ENCODE data around the gene AURKA. TPM values are rescaled to one million over a fixed set of nuclear protein-coding genes. Genes with fewer than 3 reads are reported as not detected.
A peak's percentile ranks its signal among the peaks of the same experiment; 100 is the strongest.

AURKA gene
- polyA plus RNA-seq (2012; ENCODE audit: low read depth, missing spikeins), result 30.3 TPM

DNA sequence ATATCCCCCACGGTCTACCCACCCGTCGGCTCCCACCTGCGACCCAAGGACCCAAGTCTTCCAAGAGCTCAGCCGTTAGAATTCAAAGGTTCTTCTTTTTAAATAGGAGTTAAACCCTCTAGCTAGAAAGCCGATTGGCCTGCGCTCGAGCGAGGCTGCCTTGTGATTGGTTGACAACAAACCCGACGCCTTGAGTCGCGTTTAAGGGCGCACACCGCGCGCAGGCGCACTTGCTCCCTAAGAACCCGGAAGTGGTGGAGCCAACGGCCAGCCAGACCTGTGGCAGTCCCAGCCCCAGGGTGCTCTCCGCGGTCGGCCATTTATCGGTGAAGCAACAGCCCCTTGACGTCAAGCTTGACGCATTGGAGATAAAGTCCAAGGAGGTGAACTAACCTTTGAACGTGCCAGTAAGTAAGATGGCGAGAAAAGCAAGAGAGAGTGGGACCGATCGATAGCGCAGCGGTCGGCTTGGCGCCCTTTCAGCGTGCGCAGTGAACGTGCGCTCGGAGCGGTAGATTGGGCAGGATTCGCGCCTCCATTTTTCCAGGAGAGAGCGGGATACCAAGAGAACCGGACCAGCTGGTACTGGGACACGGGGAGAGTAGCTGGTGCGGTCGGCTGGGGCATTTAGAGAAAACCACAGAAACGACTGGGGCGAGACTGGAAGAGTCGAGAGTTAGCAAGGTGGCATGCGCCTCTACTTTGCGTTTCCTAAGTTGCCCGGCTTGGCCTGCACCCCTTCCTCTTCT, at the start of gene AURKA, which contains the start of gene CSTF1:
Gene AURKA, minus strand, starts transcription at position 84 of the 749 bp plus-strand sequence. CDS start 4,018 bp downstream, outside the sequence.
Gene CSTF1, plus strand, starts transcription at position 514 of the 749 bp plus-strand sequence. CDS start 2,908 bp downstream, outside the sequence.
- DNase-seq (ENCODE audit: insufficient read length, low spot score), result peak; percentile 97
- TF ChIP-seq POU2F2 (IDR thresholded peaks at IDR 0.05; ENCODE audit: low read depth, low read length) (peak; percentile 78), POLR2A (IDR thresholded peaks at IDR 0.05; ENCODE audit: low read depth, low read length) (peak; percentile 22; the same call in 1 of the 2 replicates), PAX5 (IDR thresholded peaks at IDR 0.05; ENCODE audit: insufficient read depth, low read length, severe bottlenecking) (no peak), TAF1 (IDR thresholded peaks at IDR 0.05; ENCODE audit: low read depth, low read length) (peak; percentile 32; the same call in 1 of the 2 replicates), POLR2AphosphoS5 (IDR thresholded peaks at IDR 0.05; ENCODE audit: low read depth, low read length) (no peak; the same call in 1 of the 2 replicates), SPI1 (IDR thresholded peaks at IDR 0.05; ENCODE audit: low read depth, low read length) (0 out of 2 replicates have a peak, but pooled peaks have one; percentile 23)
- peak; percentile 95 for FAIRE-seq

DNA sequence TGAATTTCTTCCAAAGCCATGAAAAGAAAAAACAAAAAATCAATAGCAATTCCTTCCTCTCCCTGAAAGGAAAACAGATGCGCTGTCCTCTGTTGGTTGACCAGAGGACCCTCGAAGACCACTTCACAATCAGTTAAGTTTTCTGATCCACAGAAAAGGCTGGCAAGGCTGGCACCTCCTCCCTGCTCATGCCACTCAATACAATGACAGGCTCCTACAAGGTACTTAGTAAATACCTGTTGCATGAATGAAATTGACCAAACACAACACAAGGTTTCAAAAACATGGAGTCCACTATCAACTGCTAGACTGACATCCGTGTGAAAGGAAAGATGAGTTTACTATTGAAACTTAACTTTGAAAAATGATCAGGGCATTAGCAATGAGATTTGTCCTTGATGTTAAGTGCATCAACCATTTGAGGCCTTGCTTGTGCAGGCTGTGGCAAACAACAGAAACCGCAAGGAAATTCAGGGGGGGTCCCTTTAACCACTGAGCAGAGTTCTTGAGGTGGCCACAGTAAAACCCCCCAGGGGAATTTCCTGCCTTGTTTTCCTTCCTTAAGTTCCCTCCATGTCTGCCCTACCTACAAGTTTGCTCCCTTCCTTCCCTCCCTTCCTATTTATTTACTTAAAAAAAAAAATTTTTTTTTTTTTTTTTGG, 48.5 kb upstream of the AURKA start:
- DNase-seq (ENCODE audit: insufficient read length, low spot score) (no peak), FAIRE-seq (peak; percentile 13)
- TF ChIP-seq POLR2A (IDR thresholded peaks at IDR 0.05; ENCODE audit: low read depth, low read length) (no peak), SPI1 (IDR thresholded peaks at IDR 0.05; ENCODE audit: low read depth, low read length) (no peak), POLR2AphosphoS5 (IDR thresholded peaks at IDR 0.05; ENCODE audit: low read depth, low read length) (no peak), POU2F2 (IDR thresholded peaks at IDR 0.05; ENCODE audit: low read depth, low read length) (no peak), PAX5 (IDR thresholded peaks at IDR 0.05; ENCODE audit: insufficient read depth, low read length, severe bottlenecking) (no peak), TAF1 (IDR thresholded peaks at IDR 0.05; ENCODE audit: low read depth, low read length) (no peak)

- TF ChIP-seq POLR2AphosphoS5 (IDR thresholded peaks at IDR 0.05; ENCODE audit: low read depth, low read length) (no peak), SPI1 (IDR thresholded peaks at IDR 0.05; ENCODE audit: low read depth, low read length) (no peak), POLR2A (IDR thresholded peaks at IDR 0.05; ENCODE audit: low read depth, low read length) (no peak), POU2F2 (IDR thresholded peaks at IDR 0.05; ENCODE audit: low read depth, low read length) (no peak), PAX5 (IDR thresholded peaks at IDR 0.05; ENCODE audit: insufficient read depth, low read length, severe bottlenecking) (no peak), TAF1 (IDR thresholded peaks at IDR 0.05; ENCODE audit: low read depth, low read length) (no peak)
- DNase-seq (ENCODE audit: insufficient read length, low spot score) (no peak), FAIRE-seq (peak; percentile 59)
These were observed 47.8 kb upstream of the AURKA start for GRCh38 chr20:56439771-56440291.

GRCh38 chr20:56438284-56438683, 46.3 kb upstream of the AURKA start:
- FAIRE-seq, result no peak
- no peak for TF ChIP-seq POLR2AphosphoS5 (IDR thresholded peaks at IDR 0.05; ENCODE audit: low read depth, low read length)
- no peak for TF ChIP-seq PAX5 (IDR thresholded peaks at IDR 0.05; ENCODE audit: insufficient read depth, low read length, severe bottlenecking)
- no peak for TF ChIP-seq SPI1 (IDR thresholded peaks at IDR 0.05; ENCODE audit: low read depth, low read length)
- no peak for TF ChIP-seq TAF1 (IDR thresholded peaks at IDR 0.05; ENCODE audit: low read depth, low read length)
- no peak for TF ChIP-seq POU2F2 (IDR thresholded peaks at IDR 0.05; ENCODE audit: low read depth, low read length)
- TF ChIP-seq POLR2A (IDR thresholded peaks at IDR 0.05; ENCODE audit: low read depth, low read length), result no peak
- no peak for DNase-seq (ENCODE audit: insufficient read length, low spot score)

- DNase-seq (ENCODE audit: insufficient read length, low spot score) (no peak), FAIRE-seq (no peak)
- no peak for TF ChIP-seq POLR2A (IDR thresholded peaks at IDR 0.05; ENCODE audit: low read depth, low read length)
- TF ChIP-seq SPI1 (IDR thresholded peaks at IDR 0.05; ENCODE audit: low read depth, low read length), result no peak
- TF ChIP-seq POU2F2 (IDR thresholded peaks at IDR 0.05; ENCODE audit: low read depth, low read length), result no peak
- TF ChIP-seq POLR2AphosphoS5 (IDR thresholded peaks at IDR 0.05; ENCODE audit: low read depth, low read length), result no peak
- TF ChIP-seq PAX5 (IDR thresholded peaks at IDR 0.05; ENCODE audit: insufficient read depth, low read length, severe bottlenecking), result no peak
- TF ChIP-seq TAF1 (IDR thresholded peaks at IDR 0.05; ENCODE audit: low read depth, low read length), result no peak
These were observed 45.4 kb upstream of the AURKA start for GRCh38 chr20:56437196-56437960.

DNA sequence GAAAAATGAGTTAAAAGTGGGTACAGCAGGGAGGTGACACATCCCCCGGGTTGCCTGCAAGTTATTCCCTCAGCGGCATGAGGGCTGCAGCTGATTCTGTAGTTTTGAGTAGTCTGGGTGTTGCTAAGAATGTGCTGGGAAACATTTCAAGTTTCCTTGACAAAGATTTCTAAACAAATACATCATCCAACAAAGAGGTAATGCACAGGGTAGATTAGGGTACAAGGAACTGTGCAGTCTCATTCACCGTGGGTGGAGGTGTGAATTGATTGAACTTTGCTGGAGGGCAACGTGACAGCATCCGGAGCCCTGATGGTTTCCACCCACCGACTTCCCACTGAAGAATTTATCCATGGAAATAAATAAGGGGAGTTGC, 41.9 kb upstream of the AURKA start:
- no peak for DNase-seq (ENCODE audit: insufficient read length, low spot score)
- no peak for FAIRE-seq
- TF ChIP-seq TAF1 (IDR thresholded peaks at IDR 0.05; ENCODE audit: low read depth, low read length) (no peak), PAX5 (IDR thresholded peaks at IDR 0.05; ENCODE audit: insufficient read depth, low read length, severe bottlenecking) (no peak), POLR2AphosphoS5 (IDR thresholded peaks at IDR 0.05; ENCODE audit: low read depth, low read length) (no peak), POLR2A (IDR thresholded peaks at IDR 0.05; ENCODE audit: low read depth, low read length) (no peak), SPI1 (IDR thresholded peaks at IDR 0.05; ENCODE audit: low read depth, low read length) (no peak), POU2F2 (IDR thresholded peaks at IDR 0.05; ENCODE audit: low read depth, low read length) (no peak)

DNA sequence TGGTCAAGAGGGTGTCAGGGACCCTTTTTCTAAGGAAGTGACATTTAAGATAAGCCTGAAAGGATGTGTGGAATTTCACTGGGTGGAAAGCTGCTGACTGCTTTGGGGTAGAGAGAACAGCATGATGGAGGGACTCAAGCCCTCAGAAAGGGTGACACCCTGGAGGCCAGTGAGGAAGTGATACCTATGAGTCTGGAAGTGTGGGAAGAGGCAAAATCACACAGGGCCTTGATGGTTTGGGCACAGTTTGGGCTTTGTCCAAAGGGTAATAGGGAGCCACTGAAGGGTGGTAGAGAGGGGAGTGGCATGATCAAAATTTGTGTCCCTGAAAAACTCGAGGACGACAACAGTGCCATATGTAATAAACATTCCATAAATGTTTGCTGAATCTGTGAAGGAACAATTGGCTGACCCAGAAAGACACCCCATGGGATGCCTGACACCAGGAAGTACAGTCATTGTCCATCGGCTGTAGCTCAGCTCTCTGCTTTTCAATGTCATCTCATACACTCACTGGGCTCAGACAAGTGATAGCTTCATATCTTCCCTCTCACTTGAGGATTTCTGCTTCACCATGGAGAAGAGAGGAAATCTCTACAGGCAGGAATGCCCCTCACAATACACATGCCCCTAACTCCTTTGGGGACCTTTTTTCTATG, 41.3 kb upstream of the AURKA start:
- FAIRE-seq (no peak), DNase-seq (ENCODE audit: insufficient read length, low spot score) (no peak)
- TF ChIP-seq SPI1 (IDR thresholded peaks at IDR 0.05; ENCODE audit: low read depth, low read length), result peak; percentile 68
- TF ChIP-seq POU2F2 (IDR thresholded peaks at IDR 0.05; ENCODE audit: low read depth, low read length), result no peak

- FAIRE-seq (no peak), DNase-seq (ENCODE audit: insufficient read length, low spot score) (no peak)
- TF ChIP-seq PAX5 (IDR thresholded peaks at IDR 0.05; ENCODE audit: insufficient read depth, low read length, severe bottlenecking) (no peak), POU2F2 (IDR thresholded peaks at IDR 0.05; ENCODE audit: low read depth, low read length) (no peak), SPI1 (IDR thresholded peaks at IDR 0.05; ENCODE audit: low read depth, low read length) (no peak), POLR2A (IDR thresholded peaks at IDR 0.05; ENCODE audit: low read depth, low read length) (no peak), TAF1 (IDR thresholded peaks at IDR 0.05; ENCODE audit: low read depth, low read length) (no peak), POLR2AphosphoS5 (IDR thresholded peaks at IDR 0.05; ENCODE audit: low read depth, low read length) (no peak)
These were observed 39.5 kb upstream of the AURKA start for GRCh38 chr20:56431471-56431870.

Data from GM12891 (cell line).